Activated CD4-positive, CD25-positive, alpha-beta regulatory T cell treated with anti-CD3 and anti-CD28 coated beads, Interleukin-2, amount 50 U/mL, for 24 hours (primary cell): ENCODE data around the gene ST8SIA3.

Experiments
- ATAC-seq, 2 donors: fragments of 150-1000 bp; cut with Tn5 transposase; one replicate each; pipeline ENCODE4 v1.10.0; 2021; ENCODE audit warnings: mild to moderate bottlenecking in 1 of 2, moderate library complexity in 1 of 2

ST8SIA3 gene, protein sequence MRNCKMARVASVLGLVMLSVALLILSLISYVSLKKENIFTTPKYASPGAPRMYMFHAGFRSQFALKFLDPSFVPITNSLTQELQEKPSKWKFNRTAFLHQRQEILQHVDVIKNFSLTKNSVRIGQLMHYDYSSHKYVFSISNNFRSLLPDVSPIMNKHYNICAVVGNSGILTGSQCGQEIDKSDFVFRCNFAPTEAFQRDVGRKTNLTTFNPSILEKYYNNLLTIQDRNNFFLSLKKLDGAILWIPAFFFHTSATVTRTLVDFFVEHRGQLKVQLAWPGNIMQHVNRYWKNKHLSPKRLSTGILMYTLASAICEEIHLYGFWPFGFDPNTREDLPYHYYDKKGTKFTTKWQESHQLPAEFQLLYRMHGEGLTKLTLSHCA

DNA sequence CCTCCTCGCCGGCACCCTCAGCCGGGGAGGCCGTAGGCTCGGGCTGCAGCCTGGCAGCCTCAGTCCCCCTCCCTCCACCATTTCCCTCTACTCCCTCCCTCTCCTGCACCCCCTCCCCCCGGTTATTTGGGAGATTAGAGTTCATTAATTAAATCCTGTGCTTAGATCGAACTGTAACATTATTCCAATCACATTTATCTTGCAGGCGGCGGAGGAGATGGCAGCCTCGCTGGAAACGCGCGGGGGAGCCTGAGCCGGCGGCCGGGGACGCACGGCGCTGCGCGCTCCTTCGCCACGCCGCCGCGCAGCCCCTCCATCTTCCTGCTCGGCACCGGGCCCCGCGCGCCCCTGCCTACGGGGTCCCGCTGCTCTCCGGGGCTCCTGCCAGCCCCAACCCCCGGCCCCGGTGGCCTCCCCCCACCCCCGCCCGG lies at the start of gene ST8SIA3:
Gene ST8SIA3 (plus strand): TSS at position 287 of the 431 bp plus-strand sequence. CDS start 290 bp downstream, outside the sequence.
- no peak for ATAC-seq

DNA sequence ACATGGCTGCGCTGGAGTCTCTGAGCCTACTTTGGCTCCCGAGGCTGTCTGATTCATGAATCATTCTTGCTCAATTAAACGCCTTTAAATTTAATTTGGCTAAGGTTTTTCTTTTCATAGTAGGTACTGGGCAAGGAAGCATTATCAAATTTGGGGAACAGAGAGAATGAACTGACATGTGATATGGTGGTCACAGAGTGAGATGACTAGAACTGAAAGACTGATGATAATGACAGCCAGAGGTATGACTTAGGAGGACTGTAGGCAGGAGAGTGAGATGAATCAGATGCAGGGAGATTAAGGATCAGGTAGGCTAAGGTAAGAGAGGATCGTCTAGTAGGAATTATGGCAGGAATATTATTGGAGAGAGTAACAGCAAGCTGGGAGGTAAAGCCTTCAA lies 40.9 kb upstream of the ST8SIA3 start:
- ATAC-seq, result no peak

DNA sequence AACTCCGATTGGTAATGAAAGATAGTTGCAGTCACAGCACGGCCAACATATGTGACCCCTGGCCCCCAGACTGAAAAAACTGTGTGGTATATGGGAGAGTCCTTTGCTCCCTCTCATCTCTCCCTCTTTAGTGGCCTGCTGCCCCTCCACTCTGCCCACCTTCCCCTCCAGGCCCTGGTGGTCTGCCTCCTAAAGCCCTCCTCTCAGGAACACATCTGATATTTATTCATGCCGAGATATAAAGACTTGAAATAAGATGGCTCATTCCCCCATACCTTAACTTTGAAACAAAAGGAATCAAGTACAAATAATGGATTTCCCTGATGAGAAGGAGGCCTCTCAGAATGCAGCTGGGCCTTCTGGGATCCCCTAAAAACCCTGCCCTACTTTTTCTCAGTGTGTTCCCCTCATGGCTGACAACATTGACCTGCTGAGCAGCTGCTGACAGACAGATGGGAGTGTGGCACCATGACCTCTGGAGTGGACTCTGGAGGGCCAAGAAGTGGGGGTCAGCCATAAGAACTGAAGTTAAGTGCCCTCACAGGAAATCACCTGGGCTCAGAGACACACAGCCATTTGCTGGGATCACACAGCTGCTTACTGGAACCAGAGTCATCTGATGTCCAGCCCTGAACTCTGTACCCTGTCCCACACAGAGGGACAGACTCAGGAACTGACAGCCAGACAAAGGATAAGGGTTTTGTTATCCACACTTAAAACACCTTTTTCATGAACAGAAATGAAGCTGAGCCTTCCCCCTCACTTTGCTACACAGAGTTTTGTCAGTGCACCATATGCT lies 39.8 kb upstream of the ST8SIA3 start:
- ATAC-seq, result no peak

DNA sequence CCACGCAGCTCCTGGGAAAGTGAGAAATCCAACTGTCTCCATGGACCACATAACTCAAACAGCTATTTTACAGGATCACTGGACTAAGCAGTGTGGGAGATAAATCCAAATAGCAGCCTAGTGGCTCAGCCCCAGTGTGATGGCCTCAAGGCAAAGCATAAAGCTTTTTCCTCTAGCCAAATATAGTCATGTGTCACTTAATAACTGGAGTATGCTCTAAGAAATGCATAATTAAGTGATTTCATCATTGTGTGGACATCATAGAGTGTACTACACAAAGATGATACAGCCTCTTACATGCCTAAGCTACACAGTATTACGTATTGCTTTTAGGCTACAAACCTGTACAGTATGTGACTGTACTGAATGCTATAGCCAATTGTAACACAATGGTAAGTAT lies 31.8 kb upstream of the ST8SIA3 start:
- no peak for ATAC-seq

DNA sequence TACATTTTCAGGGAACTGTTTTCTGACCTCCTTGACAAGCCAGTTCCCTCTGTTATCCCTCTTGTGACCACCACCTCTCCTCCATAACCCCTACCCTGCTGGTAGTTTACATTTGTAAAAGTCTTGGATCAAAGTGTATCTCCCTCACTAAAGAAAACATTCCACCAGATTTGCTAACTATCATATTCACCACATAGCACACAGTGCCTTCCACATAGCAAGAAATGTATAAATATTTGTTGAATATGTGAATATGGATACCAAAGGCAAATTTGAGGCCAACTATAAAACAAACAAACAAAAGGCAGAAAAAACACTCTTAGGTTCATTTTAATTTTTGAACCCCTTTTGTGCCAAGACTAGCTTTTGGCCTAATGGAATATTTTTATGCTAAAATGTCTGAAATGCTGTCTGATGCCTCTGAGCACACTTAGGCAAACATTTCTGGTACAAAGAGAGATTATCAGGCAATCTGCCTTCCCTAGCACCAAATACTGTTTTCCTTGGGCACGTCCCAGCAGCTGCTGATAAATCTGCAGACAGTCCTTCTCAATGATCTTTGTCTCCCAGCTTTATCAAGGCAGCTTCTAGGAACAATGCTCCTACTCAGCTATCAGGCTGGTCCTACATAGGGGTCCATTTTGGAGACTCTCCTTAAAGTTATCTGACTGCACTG lies 26.7 kb upstream of the ST8SIA3 start:
- ATAC-seq, result no peak

DNA sequence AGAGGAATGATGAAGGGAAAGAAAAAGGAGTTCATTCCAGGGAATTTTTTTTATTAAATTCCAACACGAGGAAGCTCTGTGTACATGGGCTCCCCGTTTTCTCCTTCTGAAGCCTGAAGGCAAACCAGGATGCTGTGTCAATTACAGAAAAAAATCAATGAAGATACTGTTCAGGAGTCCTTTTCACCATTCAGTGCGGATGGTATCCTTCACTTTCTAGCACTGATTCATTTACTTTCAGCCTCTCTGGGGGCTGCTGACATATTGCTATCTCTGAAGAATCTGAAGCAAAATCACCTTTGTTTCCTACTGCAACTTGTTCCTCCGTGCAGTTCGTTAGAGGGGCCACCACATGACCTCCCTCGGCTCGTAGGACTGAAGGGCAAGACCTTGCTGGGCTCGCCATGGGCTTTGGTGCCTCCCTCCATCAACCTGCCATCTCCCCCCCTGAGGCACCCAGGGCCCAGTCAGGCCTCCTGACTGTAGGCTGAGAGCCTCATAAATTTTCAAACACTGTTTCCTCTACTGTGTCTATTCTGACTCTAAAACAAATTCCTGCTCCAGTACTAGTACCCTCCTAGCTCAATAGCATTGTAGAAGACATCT lies 25.5 kb upstream of the ST8SIA3 start:
- no peak for ATAC-seq

DNA sequence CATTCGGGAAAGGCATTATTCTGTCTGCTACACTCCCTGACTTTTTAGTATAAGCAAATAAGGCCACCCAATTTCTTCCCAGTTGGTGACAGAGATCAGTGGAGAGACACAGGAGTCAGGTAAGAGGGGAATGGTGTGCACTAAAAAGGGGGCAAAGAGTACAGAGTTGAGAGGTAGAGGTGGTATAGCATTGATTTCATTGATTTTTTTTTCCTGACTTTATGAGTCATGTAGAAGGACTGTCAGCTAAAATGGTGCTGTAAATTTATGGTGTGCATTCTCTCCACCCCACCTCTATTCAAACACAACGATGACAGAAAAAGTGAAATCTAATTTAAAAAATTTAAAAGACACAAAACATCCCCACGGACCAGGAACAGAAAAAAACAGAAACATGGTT lies 23.7 kb upstream of the ST8SIA3 start:
- ATAC-seq, result no peak

DNA sequence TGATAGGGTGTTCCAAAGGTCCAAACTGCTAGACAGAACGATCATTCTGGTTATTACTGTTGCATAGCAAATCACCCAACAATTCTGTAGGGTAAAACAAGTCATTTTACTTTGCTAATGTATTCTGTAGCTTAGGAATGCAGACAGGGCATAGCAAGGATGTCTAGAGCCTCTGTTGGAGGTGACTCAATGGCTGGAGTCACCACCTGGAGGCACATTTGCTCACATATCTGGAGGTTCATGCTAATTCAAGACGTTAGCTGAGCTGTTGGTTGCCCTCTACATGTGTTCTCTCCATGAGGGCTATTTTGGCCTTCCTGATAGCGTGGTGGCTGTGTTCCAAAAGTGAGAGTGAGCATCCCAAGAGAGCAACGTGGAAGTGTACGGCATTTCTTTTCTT lies 22.5 kb upstream of the ST8SIA3 start:
- ATAC-seq, result no peak

DNA sequence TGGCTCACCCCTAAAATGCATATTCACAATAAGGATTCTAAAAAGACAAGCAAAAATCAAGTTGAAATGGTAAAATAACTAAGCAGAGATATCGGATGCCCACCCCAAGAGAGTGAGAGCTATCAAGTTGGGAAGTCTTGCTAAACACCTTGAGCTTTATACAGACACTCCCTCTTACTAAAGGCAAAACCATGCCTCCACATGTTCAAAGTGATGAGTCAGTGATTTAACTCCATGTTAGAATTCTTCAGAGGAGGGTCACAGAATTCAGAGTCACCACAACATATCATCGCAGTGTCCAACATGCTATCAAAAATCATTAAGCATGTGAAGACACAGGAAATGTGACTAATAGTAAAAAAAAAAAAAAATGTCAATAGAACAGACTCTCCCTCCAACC lies 20.6 kb upstream of the ST8SIA3 start:
- no peak for ATAC-seq

DNA sequence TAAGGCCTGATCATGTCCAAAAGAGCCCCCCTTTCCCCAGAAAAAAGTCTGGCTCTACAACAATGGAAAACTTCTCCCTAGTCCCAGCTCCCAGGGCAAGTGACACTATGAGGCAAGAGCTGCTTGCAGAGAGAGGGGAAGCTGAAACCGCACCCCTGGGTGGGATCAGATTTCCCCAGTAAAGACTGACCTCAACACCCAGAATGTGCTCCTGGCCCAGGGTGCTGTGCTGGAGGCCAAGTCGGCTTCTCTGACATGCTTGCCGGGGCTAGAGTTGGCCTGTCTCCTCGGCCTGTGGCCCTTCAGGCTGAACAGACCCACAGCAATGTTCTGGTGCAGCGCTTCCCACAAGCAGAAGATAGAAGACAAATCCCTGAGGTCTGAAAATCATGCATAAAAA lies 18.4 kb upstream of the ST8SIA3 start:
- no peak for ATAC-seq

DNA sequence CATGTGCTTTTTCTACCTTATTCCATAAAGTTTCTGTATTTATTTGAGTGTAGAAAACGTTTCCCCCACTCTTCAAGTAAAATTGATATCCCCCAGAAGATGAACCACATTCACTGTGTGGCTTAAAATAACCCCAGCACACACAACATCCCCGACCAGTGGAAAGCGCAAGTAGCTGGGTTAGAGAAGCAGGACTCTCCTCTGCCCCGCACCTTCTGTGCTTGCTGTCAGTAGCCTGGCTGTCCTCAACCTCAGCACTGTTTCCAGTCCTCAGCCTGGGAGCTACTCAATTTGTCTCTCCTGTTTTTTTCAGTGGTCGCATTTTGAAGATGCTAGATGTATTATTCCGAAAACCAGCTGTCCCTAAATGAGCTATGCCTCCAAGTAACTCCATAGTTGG lies 18.0 kb upstream of the ST8SIA3 start:
- no peak for ATAC-seq

DNA sequence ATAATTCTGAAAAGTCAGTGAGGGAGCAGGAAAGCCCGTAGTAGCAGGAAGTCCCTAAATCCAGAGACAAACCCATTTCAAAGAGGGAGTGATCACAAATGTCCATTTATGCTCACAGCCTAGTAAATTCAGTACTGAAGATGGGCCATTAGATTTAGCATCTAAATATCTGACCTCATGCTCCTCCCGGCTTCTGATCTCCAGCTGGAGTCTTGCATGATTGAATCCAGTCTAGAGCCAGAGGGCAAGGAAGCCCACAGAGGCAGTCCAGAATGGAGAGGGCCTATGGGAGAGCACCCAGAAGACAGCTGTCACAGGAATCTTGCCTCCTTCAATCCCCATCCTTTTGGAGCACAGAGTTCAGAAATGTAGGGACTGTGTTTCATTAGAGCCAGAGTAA lies 16.0 kb upstream of the ST8SIA3 start:
- no peak for ATAC-seq

DNA sequence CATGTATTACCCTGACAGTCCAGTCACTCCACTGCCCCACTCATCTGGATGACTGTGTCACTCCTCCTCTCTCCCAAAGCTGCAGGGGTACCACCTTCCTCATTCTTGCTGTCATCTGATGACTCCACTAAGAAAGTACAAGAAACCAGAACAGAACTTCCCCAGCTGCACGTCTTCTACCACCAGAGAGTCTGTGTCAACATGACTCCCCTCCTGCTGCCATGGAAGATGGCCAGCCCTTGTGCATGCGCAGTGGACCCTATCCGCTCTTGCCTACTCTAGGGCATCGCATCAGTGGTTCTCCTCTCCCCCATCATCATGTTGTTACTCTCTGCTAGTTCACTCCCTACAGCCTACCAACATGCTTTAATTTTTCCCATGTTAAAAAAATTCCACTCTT lies 14.5 kb upstream of the ST8SIA3 start:
- ATAC-seq, result no peak

DNA sequence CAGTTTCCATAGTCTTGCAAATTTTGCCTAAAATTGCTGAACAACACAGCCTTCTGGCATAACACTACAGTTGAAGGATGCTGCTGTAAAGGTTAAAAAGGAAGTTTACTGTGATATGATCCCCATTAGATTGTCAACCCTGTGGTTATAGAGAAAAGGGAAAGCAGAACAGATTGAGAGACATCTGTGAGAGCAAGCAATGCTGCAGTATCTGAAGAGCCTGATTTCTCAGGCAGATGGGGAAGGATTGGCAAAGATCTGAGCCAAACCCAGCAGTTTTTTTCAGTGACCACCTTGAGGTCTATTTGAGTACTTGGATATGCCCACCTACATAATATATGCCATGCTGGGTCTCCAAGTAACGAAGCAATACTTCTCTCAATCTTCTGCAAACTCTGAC lies 8.5 kb upstream of the ST8SIA3 start:
- no peak for ATAC-seq

DNA sequence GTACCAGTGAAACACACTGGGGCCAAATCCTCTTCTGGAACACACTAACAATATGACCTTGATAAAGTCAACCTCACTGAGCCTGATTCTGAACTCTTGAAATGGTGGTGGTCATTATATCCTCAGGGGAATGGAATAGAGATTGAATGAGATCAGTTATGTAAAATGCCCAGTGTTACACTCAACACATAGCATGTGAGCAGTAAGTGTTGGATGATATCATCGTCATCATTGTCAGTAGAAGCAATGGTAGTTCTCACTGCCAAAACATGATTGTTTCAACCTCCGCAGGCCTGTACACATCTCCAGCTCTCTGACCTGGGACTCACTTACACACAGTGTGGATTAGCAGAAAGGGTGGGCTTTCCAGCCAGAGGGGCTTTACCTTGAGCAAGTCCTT lies 5.5 kb upstream of the ST8SIA3 start:
- ATAC-seq, result no peak

DNA sequence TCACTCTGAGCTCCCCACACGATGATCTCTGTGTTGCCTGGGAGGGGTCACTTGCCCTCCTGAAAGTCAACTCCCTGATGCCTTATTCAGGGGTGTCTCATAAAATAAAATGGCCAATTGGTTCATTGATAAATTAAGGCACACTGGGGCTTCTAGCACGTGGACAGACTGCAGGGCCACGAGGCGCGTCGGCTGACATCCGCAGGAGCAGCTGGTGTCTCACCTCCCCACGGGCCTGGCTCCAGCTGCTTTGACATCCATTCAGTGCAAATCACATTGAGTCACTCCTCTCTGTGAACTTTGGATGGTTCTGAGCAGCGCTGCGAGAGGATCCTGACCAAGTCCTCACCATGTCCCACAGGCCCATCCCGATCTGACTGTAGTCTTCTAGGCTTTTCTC lies 4.6 kb upstream of the ST8SIA3 start:
- ATAC-seq, result no peak

DNA sequence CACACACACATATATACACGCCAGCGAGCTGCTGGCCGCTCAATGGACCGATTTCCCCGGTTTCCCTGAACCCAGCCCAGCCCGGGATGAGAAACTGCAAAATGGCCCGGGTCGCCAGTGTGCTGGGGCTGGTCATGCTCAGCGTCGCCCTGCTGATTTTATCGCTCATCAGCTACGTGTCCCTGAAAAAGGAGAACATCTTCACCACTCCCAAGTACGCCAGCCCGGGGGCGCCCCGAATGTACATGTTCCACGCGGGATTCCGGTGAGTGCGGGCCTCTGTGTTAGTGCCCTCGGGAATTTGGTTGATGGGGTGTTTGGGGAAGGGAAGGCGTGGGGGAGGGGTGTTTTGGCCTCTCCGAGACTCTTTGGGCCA lies 392 bp downstream of the ST8SIA3 start:
- no peak for ATAC-seq

DNA sequence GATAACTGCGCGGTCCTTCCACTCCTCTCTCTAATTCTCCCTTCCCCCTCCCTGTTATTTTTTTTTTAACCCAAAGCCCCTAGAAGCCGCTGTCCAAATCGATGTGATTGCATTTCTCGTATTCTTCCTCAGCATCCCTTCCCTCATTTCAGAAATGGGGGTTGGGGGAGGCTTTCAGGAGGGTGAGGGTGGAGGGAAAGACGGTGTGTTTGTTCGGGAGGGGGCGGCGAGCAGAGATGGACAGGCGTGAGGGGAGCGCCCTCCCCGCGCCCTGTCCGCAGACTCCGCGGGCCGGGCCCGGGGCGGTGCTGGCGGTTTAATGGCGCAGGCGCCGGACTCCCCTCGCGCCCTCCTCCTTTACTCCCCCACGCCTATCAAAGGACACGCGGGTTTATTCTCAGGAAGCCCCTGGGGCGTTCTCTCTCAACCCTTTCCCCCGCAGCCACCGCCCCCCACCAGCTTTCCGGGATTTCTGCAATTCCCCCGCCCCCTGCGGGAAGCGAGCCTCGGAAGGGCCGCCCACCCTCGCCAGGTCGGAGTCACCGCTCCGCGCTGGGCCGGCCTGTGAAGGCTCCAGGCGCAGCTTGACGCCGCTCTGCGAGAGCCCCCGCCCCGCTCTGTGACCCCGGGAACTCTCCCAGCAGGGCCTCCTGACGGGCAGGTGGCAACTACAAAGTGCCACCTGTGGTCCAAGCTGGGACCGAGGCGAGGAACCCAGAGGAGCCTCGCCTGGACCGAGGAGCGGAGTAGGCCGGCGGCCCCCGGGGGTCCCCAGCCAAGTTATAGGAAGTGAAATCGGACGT lies 981 bp downstream of the ST8SIA3 start:
- ATAC-seq, result no peak

DNA sequence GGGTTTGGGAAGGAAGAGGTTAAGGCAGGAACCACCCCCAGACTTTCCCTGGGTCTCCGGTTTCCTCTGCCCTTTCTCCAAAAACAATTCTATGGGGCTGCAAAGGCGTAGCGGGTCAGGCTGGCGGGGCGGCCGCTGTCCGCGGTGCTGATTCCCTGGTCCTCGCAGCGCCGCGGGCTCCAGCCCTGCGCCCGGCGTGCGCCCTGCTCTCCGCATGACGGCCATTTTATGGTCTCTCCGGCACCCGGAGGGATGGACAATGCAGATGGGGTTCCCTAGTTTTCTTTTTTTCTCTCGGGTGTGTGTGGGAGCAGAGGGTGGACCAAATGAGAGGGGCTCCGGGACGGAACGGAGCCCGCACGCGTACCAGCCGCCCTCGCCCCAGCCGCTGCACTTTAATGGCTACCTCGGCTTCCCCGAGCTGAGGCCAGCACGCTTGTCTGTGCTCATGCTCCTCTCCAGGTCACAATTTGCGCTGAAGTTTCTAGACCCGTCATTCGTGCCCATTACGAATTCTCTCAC lies 1.6 kb downstream of the ST8SIA3 start:
- no peak for ATAC-seq

DNA sequence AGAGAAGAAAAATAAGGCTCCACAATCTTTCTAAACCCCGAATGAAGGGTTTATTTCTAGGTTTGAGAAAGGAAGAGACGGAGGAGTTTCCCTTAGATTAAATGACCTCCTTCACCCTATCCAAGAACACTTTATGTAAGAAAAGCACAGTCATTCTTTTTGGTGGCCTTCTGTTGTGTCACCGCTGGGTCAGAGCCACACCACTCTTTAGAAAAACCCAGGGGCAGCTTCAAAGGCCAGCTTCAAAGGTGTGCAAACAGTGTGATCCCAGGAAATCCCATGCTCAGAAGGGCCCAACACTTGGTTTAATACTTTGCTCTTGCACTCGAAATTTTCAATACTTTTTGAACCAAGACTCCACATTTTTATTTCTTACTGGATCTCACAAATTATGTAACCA lies 7.1 kb downstream of the ST8SIA3 start:
- ATAC-seq, result no peak

DNA sequence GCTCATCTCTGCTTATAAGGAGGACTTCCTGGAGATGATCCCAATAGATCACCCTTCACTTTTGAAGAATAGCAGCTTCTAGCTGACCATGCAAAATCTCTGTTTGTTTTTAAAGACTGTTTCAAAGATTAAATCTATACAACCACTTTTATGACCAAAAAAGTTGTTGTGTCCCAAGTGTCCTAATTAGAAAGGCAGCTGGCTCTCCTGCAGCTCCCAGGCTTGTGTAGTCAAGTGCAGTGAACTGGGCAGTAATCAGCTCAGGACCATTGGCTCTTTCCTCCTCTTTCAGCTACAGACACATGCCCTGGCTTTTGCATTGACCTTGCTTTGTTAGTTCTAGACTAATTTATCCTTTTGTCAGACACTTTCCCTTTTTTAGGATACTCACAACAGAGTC lies 10.4 kb downstream of the ST8SIA3 start:
- no peak for ATAC-seq

DNA sequence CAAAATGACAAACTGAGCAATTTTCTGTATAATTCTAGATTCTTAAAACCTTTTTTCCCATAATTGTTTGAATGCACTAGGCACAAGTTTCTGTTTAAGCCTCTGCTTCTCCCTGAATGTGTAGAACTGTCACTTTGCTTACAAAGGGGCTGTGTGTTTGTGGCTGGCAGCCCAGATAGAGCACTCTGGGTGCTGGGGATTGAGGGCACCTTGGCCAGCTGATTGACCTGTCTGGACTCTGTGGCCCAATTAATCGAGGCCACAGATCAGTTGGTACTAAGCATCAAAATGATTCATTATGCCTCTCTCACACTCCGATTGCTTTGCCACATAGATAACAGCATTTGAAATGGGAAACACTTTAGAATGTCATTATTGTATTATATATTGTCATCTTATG lies 12.1 kb downstream of the ST8SIA3 start:
- no peak for ATAC-seq
